Left lung (tissue), 10 donors: Measurements from ENCODE around the gene EML1. TPM values are rescaled to one million over a fixed set of nuclear protein-coding genes. Genes with fewer than 3 reads are reported as not detected.

Experiments used
- ATAC-seq: fragments of 200-7000 bp; cut with Tn5 transposase; one replicate; pipeline ENCODE4 v1.9.1; 2020; ENCODE audit warnings: moderate library complexity
- DNase-seq, 4 donors: peaks; one replicate each; pipeline ENCODE4 v3.0.0-alpha.2; 2013 to 2020
- H3K27ac ChIP-seq, 2 donors: fragments of 200-600 bp; sonication (generic) in 1 of 2; one replicate each; pipeline versions ENCODE4 v1.5.0 to v1.8.0; 2020 to 2021
- H3K27me3 ChIP-seq, 2 donors: fragments of 200-600 bp; sonication (generic) in 1 of 2; one replicate each; pipeline versions ENCODE4 v1.5.0 to v1.8.0; 2020 to 2021
- H3K36me3 ChIP-seq, 2 donors: fragments of 200-600 bp; sonication (generic) in 1 of 2; one replicate each; pipeline versions ENCODE4 v1.5.0 to v1.8.0; 2020 to 2021
- H3K4me1 ChIP-seq, 2 donors: fragments of 200-600 bp; one replicate each; pipeline ENCODE4 v1.8.0; 2021
- H3K4me3 ChIP-seq, 2 donors: fragments of 200-600 bp; sonication (generic) in 1 of 2; one replicate each; pipeline versions ENCODE4 v1.5.0 to v1.8.0; 2020 to 2021; ENCODE audit warnings: mild to moderate bottlenecking in 1 of 2
- H3K9me3 ChIP-seq, 2 donors: fragments of 200-600 bp; sonication (generic) in 1 of 2; one replicate each; pipeline versions ENCODE4 v1.5.0 to v1.8.0; 2020 to 2021
- CTCF ChIP-seq, 2 donors: fragments of 200-600 bp; sonication (generic) in 1 of 2; IDR thresholded peaks; one replicate each; pipeline versions ENCODE4 v1.5.0 to v1.8.0; 2021; ENCODE audit warnings: antibody characterized with exemption in 2 of 2
- intact Hi-C, 2 donors: fragments of 100-400 bp; cut with DNase I; formaldehyde crosslinking; loops; one replicate each; pipeline versions ENCODE4 v1.11.2 to v1.14.2; 2022
- polyA plus RNA-seq, 6 donors: library from polyadenylated mRNA; unstranded; fragments of 120-200 nt; gene quantifications; one replicate each; pipeline ENCODE4 v1.2.1, GENCODE V29; 2013; ENCODE audit not compliant: insufficient read length in 6 of 6
- total RNA-seq, 2 donors: library from RNA; stranded (reverse); fragmentation: NEBNext Ultra II Directional; extraction: Animal tissue kit (Norgen Biotek cat#: 25700); gene quantifications; one replicate each; pipeline ENCODE4 v1.2.1, GENCODE V29; 2021
- donor health status: DM: no; HTN: yes; CAD: no.
- donor health status: DM: no; HTN: no; CAD: no.

Gene EML1
- total and polyA plus RNA-seq, 8 donors = 24.6 to 48.6 (median 42.2) TPM

- Histone ChIP-seq H3K9me3 (no peaks in the 10 kb centered on the region), H3K27me3 (no peaks in the 10 kb centered on the region), H3K4me3 (no peak overlapping the region), H3K4me1 (no peaks in the 10 kb centered on the region), H3K36me3 (no peaks in the 10 kb centered on the region), H3K27ac (no peak overlapping the region)
- no peak for TF ChIP-seq CTCF (IDR thresholded peaks at IDR 0.05)
- DNase-seq = no peak
- intact Hi-C loops = no loop called here
- ATAC-seq = no peak
Observed at GRCh38 chr14:99872786-99873440, 79.7 kb downstream of the EML1 start.

DNA sequence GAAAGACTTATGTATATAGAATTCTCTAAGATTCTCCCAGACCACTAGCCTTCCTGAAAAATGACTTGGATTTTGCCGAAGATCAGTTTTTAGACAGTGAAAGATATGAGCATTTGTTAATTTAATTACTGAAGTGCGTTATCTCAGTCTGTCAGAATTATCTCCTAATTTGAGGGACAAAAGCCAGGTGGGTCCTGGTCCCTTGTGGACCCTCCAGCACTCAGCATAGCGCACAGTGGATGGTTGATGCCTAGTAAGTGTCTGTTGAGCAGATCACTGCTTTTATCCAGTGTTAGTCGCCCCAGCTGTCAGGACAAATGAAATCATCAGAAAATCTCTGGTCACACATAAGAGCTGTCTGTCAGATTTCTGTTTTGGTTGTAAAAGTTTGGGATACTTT lies 80.4 kb downstream of the EML1 start:
- intact Hi-C loops = no loop called here
- no peak overlapping the region for H3K27ac ChIP-seq

GRCh38 chr14:99874306-99874705 lies 81.1 kb downstream of the EML1 start:
- H3K27ac ChIP-seq = no peak overlapping the region
- DNase-seq (no peak), ATAC-seq (no peak)
- H3K36me3 ChIP-seq = no peaks in the 10 kb centered on the region
- H3K9me3 ChIP-seq = no peaks in the 10 kb centered on the region
- no peaks in the 10 kb centered on the region for H3K27me3 ChIP-seq
- no peak for TF ChIP-seq CTCF (IDR thresholded peaks at IDR 0.05)
- H3K4me3 ChIP-seq = no peak overlapping the region
- intact Hi-C loops = no loop called here
- no peaks in the 10 kb centered on the region for H3K4me1 ChIP-seq

More for the DNA sequence above, 80.4 kb downstream of the EML1 start:
- no peaks in the 10 kb centered on the region for H3K9me3 ChIP-seq
- no peak overlapping the region for H3K4me3 ChIP-seq
- H3K4me1 ChIP-seq = no peaks in the 10 kb centered on the region
- TF ChIP-seq CTCF (IDR thresholded peaks at IDR 0.05) = no peak
- H3K27me3 ChIP-seq = no peaks in the 10 kb centered on the region
- DNase-seq = no peak
- no peak for ATAC-seq
- no peaks in the 10 kb centered on the region for H3K36me3 ChIP-seq

DNA sequence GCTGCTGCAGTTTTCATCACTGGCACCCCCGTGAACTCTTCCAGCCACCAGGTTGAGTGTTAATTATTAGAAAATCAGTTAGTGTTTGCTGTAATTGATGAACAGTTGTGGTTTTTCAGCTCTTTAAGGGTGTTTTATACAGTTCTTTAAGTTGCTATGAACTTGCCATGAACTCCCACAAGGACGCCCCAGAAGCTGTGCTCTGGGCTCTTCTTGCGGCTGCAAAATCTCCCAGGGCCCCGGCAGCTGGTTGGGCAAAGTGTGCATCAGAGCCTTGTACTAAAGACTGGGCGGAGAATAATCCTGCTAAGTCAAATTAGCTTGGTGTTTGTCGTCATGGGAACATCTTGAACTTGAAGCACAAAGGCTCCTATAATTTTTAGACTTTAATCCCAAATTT lies 82.2 kb downstream of the EML1 start:
- no peak for DNase-seq

GRCh38 chr14:99875836-99876235 lies 82.6 kb downstream of the EML1 start:
- intact Hi-C loops = no loop called here
- H3K4me1 ChIP-seq = no peaks in the 10 kb centered on the region
- no peaks in the 10 kb centered on the region for H3K9me3 ChIP-seq
- H3K27ac ChIP-seq = no peak overlapping the region
- no peaks in the 10 kb centered on the region for H3K27me3 ChIP-seq
- H3K36me3 ChIP-seq = no peaks in the 10 kb centered on the region
- H3K4me3 ChIP-seq = no peak overlapping the region
- DNase-seq (no peak), ATAC-seq (no peak)
- no peak for TF ChIP-seq CTCF (IDR thresholded peaks at IDR 0.05)

More for the DNA sequence above, 82.2 kb downstream of the EML1 start:
- intact Hi-C loops = no loop called here
- Histone ChIP-seq H3K27me3 (no peaks in the 10 kb centered on the region), H3K27ac (no peak overlapping the region), H3K9me3 (no peaks in the 10 kb centered on the region), H3K4me3 (no peak overlapping the region), H3K4me1 (no peaks in the 10 kb centered on the region), H3K36me3 (no peaks in the 10 kb centered on the region)
- TF ChIP-seq CTCF (IDR thresholded peaks at IDR 0.05) = no peak
- ATAC-seq = no peak
